ENCODE results near the gene CNST.

GRCh38 chr1:246533371-246533905 lies 32.8 kb upstream of the CNST start:
- TF ChIP-seq CTCF (IDR thresholded peaks at IDR 0.05) (no peak), POLR2A (IDR thresholded peaks at IDR 0.05) (no peak), POLR2AphosphoS5 (IDR thresholded peaks at IDR 0.05) (no peak), EP300 (IDR thresholded peaks at IDR 0.05) (no peak)

Measured in gastroesophageal sphincter (tissue), 3 donors.